NCI-H2171 (cell line): ENCODE measurements around the gene NHLRC3.
A peak's percentile ranks its signal among the peaks of the same experiment; 100 is the strongest.
"Not testable (repeated sequence)": the region's sequence is repeated elsewhere in the genome, so short reads cannot be mapped to it uniquely, and the experiment has no call there.

Source experiments
- DNase-seq: peaks from one replicate; lab custom pipeline; 2025; lab: John Stamatoyannopoulos, UW

Gene NHLRC3

GRCh38 chr13:39044536-39044935 is 6.3 kb downstream of the NHLRC3 start:
- no peak for DNase-seq

GRCh38 chr13:39047560-39047959 is 9.3 kb downstream of the NHLRC3 start:
- DNase-seq, result no peak

- no peak for DNase-seq
Measured at GRCh38 chr13:39048806-39049205, 10.6 kb downstream of the NHLRC3 start.

GRCh38 chr13:39049274-39049673 is 11.0 kb downstream of the NHLRC3 start:
- DNase-seq, result no peak

- peak; percentile 3 for DNase-seq
Measured at GRCh38 chr13:39051157-39051556, 12.9 kb downstream of the NHLRC3 start.

- DNase-seq, result no peak
Measured at GRCh38 chr13:39052944-39053343, 14.7 kb downstream of the NHLRC3 start.

- DNase-seq, result no peak
Measured at GRCh38 chr13:39054112-39054511, 15.9 kb downstream of the NHLRC3 start.

GRCh38 chr13:39056018-39056417 is 17.8 kb downstream of the NHLRC3 start:
- no peak for DNase-seq

- no peak for DNase-seq
Measured at GRCh38 chr13:39058040-39058439, 19.8 kb downstream of the NHLRC3 start.

GRCh38 chr13:39062004-39062403 is 23.7 kb downstream of the NHLRC3 start:
- DNase-seq, result no peak

- no peak for DNase-seq
Measured at GRCh38 chr13:39072842-39073241, 34.6 kb downstream of the NHLRC3 start.

- DNase-seq, result no peak
Measured at GRCh38 chr13:39073983-39074382, 35.7 kb downstream of the NHLRC3 start.

- DNase-seq, result not testable (repeated sequence)
Measured at GRCh38 chr13:39086251-39086945, 48.1 kb downstream of the NHLRC3 start.

GRCh38 chr13:39091586-39091985 is 53.3 kb downstream of the NHLRC3 start:
- no peak for DNase-seq

GRCh38 chr13:39095500-39095899 is 57.2 kb downstream of the NHLRC3 start:
- no peak for DNase-seq

- DNase-seq, result no peak
Measured at GRCh38 chr13:39099231-39099630, 61.0 kb downstream of the NHLRC3 start.
